Measurements from ENCODE around the gene GFRA1. TPM values are rescaled to one million over a fixed set of nuclear protein-coding genes. Genes with fewer than 3 reads are reported as not detected.

GFRA1 gene
- total RNA-seq, 1 experiment from 2014 or later, result 0.30 TPM

DNA sequence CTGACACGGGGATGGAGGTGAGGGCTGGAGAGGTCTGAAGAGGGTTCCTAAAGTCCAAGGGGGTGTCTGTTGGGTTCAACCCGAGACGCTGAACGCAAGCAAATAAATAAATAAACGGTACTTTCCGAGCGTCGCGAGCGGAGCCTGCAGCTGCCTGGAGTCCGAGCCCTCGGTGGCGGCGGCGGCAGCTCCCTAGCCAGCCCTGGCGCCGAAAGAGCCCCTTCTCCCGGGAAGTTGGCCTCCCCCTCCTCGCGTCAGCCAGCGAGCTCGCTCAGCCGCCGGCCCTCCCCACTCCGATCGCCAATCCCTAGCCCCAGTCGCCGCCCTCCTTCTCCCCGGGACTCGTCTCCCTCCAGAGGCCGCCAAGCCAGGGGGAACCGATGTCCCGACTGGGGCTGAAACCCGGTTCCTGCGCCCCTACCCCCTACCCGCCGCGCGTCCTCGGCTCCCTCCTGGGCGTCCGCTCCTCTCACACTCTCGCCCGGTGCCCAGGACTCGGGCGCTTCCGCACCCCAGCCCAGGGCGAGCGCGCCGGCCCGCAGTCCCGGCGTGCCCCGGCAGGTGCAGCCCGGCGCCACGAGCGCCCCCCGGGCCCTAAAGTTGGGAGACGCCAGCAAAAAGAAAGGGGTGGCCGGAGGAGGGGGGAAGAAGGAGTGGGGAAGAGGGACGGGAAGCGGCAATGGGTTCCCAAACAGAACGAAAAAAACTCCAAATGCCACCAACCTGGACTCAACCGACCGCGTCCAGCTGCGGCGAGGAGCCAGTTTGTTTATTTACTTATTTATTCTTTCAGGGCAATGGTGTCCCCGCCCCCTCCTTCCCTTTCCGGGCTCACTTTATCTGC, at the start of gene GFRA1 (continued):
- TF ChIP-seq, protein P1, sequence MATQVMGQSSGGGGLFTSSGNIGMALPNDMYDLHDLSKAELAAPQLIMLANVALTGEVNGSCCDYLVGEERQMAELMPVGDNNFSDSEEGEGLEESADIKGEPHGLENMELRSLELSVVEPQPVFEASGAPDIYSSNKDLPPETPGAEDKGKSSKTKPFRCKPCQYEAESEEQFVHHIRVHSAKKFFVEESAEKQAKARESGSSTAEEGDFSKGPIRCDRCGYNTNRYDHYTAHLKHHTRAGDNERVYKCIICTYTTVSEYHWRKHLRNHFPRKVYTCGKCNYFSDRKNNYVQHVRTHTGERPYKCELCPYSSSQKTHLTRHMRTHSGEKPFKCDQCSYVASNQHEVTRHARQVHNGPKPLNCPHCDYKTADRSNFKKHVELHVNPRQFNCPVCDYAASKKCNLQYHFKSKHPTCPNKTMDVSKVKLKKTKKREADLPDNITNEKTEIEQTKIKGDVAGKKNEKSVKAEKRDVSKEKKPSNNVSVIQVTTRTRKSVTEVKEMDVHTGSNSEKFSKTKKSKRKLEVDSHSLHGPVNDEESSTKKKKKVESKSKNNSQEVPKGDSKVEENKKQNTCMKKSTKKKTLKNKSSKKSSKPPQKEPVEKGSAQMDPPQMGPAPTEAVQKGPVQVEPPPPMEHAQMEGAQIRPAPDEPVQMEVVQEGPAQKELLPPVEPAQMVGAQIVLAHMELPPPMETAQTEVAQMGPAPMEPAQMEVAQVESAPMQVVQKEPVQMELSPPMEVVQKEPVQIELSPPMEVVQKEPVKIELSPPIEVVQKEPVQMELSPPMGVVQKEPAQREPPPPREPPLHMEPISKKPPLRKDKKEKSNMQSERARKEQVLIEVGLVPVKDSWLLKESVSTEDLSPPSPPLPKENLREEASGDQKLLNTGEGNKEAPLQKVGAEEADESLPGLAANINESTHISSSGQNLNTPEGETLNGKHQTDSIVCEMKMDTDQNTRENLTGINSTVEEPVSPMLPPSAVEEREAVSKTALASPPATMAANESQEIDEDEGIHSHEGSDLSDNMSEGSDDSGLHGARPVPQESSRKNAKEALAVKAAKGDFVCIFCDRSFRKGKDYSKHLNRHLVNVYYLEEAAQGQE (IDR thresholded peaks at IDR 0.05; ENCODE audit: low read depth), result no peak
- TF ChIP-seq EZH2phosphoT487 (IDR thresholded peaks at IDR 0.05; ENCODE audit: borderline replicate concordance), result no peak
- no peak for TF ChIP-seq RAD21 (IDR thresholded peaks at IDR 0.05; ENCODE audit: low read depth)
- no peak for TF ChIP-seq ZNF274 (IDR thresholded peaks at IDR 0.05; ENCODE audit: low read depth, low read length)

DNA sequence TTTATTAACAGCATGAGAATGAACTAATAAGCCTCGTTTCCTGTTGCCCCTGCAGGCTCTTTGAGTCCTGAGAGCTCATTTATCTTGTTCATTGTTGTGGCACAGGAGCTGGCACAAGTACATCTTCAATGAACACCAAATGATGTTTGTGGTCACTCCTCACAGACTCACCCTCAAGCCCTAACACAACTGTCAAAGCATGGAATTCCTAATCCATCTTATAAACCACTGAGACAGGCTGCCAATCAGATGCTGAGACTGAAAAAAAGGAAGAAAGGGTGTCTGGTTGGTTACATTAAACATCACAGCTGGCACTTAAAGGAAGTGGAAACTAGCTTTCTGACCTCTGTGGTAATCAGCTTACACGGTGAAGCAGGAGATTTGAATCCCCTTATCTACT, 43.5 kb upstream of the GFRA1 start:
- intact Hi-C loops (cut with micrococcal nuclease), result no loop called here
- H4K20me1 ChIP-seq (ENCODE audit: insufficient read depth), result no peaks in the 10 kb centered on the region
- H3K27me3 ChIP-seq (ENCODE audit: insufficient read depth, low read length), result peaks cover 31% of the 10 kb centered on the region; the same call in 1 of the 2 replicates
- ChIA-PET CTCF (no interaction called here), POLR2A (no interaction called here), RAD21 (ENCODE audit: low non-redundant PET in 1 of 2, low total read pairs in 2 of 2, uncharacterized antibody in 2 of 2, unreplicated experiment in 2 of 2) (no interaction called here)
- H3K79me2 ChIP-seq (ENCODE audit: insufficient read depth, low read length), result no peaks in the 10 kb centered on the region
- no peak overlapping the region for H3K4me2 ChIP-seq (ENCODE audit: low read length)
- no peak overlapping the region for H3K4me3 ChIP-seq (replicated peaks in 1 of 2; ENCODE audit: low read depth in 1 of 2, low read length in 2 of 2)
- TF ChIP-seq EGR1 (IDR thresholded peaks at IDR 0.05; ENCODE audit: low read depth) (no peak), CEBPB (IDR thresholded peaks at IDR 0.05; ENCODE audit: low read depth) (no peak), SRF (IDR thresholded peaks at IDR 0.05; ENCODE audit: low read depth) (no peak), YY1 (IDR thresholded peaks at IDR 0.05; ENCODE audit: extremely low read depth, insufficient replicate concordance, low read depth, low read length) (no peak), POLR2A (IDR thresholded peaks at IDR 0.05; ENCODE audit: borderline replicate concordance, extremely low read depth, insufficient read depth, insufficient read length) (no peak), RAD21 (IDR thresholded peaks at IDR 0.05; ENCODE audit: low read depth) (no peak), JUND (IDR thresholded peaks at IDR 0.05) (no peak), SP1 (IDR thresholded peaks at IDR 0.05; ENCODE audit: low read depth) (no peak), ZFX (IDR thresholded peaks at IDR 0.05) (no peak), ELF1 (IDR thresholded peaks at IDR 0.05; ENCODE audit: borderline replicate concordance, low read depth) (no peak), SIN3A (IDR thresholded peaks at IDR 0.05; ENCODE audit: low read depth) (no peak), POLR2AphosphoS5 (IDR thresholded peaks at IDR 0.05; ENCODE audit: low read depth, low read length) (no peak), CBX3 (IDR thresholded peaks at IDR 0.05; ENCODE audit: low read depth) (no peak)
- TF ChIP-seq, protein P2, sequence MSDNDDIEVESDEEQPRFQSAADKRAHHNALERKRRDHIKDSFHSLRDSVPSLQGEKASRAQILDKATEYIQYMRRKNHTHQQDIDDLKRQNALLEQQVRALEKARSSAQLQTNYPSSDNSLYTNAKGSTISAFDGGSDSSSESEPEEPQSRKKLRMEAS (IDR thresholded peaks at IDR 0.05), result no peak
- TF ChIP-seq, protein P3, sequence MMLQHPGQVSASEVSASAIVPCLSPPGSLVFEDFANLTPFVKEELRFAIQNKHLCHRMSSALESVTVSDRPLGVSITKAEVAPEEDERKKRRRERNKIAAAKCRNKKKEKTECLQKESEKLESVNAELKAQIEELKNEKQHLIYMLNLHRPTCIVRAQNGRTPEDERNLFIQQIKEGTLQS (IDR thresholded peaks at IDR 0.05), result no peak
- TF ChIP-seq, protein P4, sequence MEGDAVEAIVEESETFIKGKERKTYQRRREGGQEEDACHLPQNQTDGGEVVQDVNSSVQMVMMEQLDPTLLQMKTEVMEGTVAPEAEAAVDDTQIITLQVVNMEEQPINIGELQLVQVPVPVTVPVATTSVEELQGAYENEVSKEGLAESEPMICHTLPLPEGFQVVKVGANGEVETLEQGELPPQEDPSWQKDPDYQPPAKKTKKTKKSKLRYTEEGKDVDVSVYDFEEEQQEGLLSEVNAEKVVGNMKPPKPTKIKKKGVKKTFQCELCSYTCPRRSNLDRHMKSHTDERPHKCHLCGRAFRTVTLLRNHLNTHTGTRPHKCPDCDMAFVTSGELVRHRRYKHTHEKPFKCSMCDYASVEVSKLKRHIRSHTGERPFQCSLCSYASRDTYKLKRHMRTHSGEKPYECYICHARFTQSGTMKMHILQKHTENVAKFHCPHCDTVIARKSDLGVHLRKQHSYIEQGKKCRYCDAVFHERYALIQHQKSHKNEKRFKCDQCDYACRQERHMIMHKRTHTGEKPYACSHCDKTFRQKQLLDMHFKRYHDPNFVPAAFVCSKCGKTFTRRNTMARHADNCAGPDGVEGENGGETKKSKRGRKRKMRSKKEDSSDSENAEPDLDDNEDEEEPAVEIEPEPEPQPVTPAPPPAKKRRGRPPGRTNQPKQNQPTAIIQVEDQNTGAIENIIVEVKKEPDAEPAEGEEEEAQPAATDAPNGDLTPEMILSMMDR (IDR thresholded peaks at IDR 0.05 in 2 of 3, conservative IDR thresholded peaks at IDR 0.05 in 1 of 3; ENCODE audit: borderline replicate concordance in 1 of 3, insufficient read depth in 1 of 3, low read depth in 2 of 3, low read length in 2 of 3), result no peak
- H3K4me1 ChIP-seq (ENCODE audit: control insufficient read depth in 1 of 2, insufficient read depth in 2 of 2, low read length in 2 of 2), result no peaks in the 10 kb centered on the region
- H3K9me3 ChIP-seq (ENCODE audit: control insufficient read depth in 1 of 2, insufficient read depth in 1 of 2, low read depth in 1 of 2, low read length in 2 of 2), result no peaks in the 10 kb centered on the region
- no peak overlapping the region for H3K27ac ChIP-seq (ENCODE audit: low read depth, low read length)
- ATAC-seq, result no peak
- H3K36me3 ChIP-seq (ENCODE audit: control insufficient read depth in 1 of 2, insufficient read depth in 2 of 2, low read length in 2 of 2), result no peaks in the 10 kb centered on the region
- no peaks in the 10 kb centered on the region for H3K9me2 ChIP-seq (ENCODE audit: insufficient read depth)
- H3K9ac ChIP-seq (ENCODE audit: low read length), result no peak overlapping the region
- no TSS peak for BruUV-seq (replicated peaks)
- no peak for DNase-seq (ENCODE audit: low read depth, low spot score)
- H2AFZ ChIP-seq (ENCODE audit: low read depth, low read length, poor library complexity, severe bottlenecking), result no peak overlapping the region
